ENCODE data around the gene TM9SF4.
A peak's percentile ranks its signal among the peaks of the same experiment; 100 is the strongest.
"Not testable (repeated sequence)": the region's sequence is repeated elsewhere in the genome, so short reads cannot be mapped to it uniquely, and the experiment has no call there.

The TM9SF4 gene

GRCh38 chr20:32159766-32160221 lies 50.3 kb downstream of the TM9SF4 start:
- DNase-seq: no peak

GRCh38 chr20:32160341-32160740 lies 50.8 kb downstream of the TM9SF4 start:
- DNase-seq: no peak

- no peak for DNase-seq
These were observed 52.8 kb downstream of the TM9SF4 start for GRCh38 chr20:32162351-32162750.

- peak; percentile 40 to 58 for DNase-seq
These were observed 54.4 kb downstream of the TM9SF4 start for GRCh38 chr20:32163951-32164350.

GRCh38 chr20:32164984-32165735 lies 55.6 kb downstream of the TM9SF4 start:
- no peak for DNase-seq

- no peak for DNase-seq
These were observed 56.5 kb downstream of the TM9SF4 start for GRCh38 chr20:32165836-32166545.

- no peak for DNase-seq
These were observed 58.0 kb downstream of the TM9SF4 start for GRCh38 chr20:32167552-32167951.

GRCh38 chr20:32168184-32168910 lies 58.8 kb downstream of the TM9SF4 start:
- DNase-seq: no peak

- not testable (repeated sequence) for DNase-seq
These were observed 68.2 kb downstream of the TM9SF4 start for GRCh38 chr20:32177696-32178095.

- DNase-seq: no peak
These were observed 70.0 kb downstream of the TM9SF4 start for GRCh38 chr20:32179515-32179914.

- DNase-seq: no peak
These were observed 70.4 kb downstream of the TM9SF4 start for GRCh38 chr20:32179934-32180333.

GRCh38 chr20:32181606-32182005 lies 72.1 kb downstream of the TM9SF4 start:
- no peak for DNase-seq

- DNase-seq: no peak
These were observed 74.6 kb downstream of the TM9SF4 start for GRCh38 chr20:32183947-32184635.

- DNase-seq: no peak
These were observed 75.6 kb downstream of the TM9SF4 start for GRCh38 chr20:32184961-32185603.

- DNase-seq: no peak
These were observed 77.0 kb downstream of the TM9SF4 start for GRCh38 chr20:32186506-32186905.

- no peak for DNase-seq
These were observed 79.0 kb downstream of the TM9SF4 start for GRCh38 chr20:32188376-32189122.

- DNase-seq: no peak
These were observed 79.6 kb downstream of the TM9SF4 start for GRCh38 chr20:32189123-32189410.

GRCh38 chr20:32189691-32190615 lies 80.4 kb downstream of the TM9SF4 start:
- peak in 1 of 2 experiments; percentile 24 for DNase-seq

GRCh38 chr20:32190616-32191415 lies 81.3 kb downstream of the TM9SF4 start:
- DNase-seq: no peak

GRCh38 chr20:32191422-32191821 lies 81.9 kb downstream of the TM9SF4 start:
- DNase-seq: no peak
